GM19397 (cell line): ENCODE results near the gene HTRA1.

ENCODE experiments used
- ATAC-seq: cut with Tn5 transposase; IDR thresholded peaks from one replicate; pipeline ENCODE4 v1.9.1; 2021; ENCODE audit warnings: mild to moderate bottlenecking, moderate library complexity; ENCODE audit not compliant: unreplicated experiment

The HTRA1 gene

GRCh38 chr10:122471531-122472177 is 10.3 kb downstream of the HTRA1 start:
- ATAC-seq = no peak

- ATAC-seq = no peak
Observed at GRCh38 chr10:122473116-122473515, 11.8 kb downstream of the HTRA1 start.

GRCh38 chr10:122474131-122474818 is 12.9 kb downstream of the HTRA1 start:
- ATAC-seq = no peak

GRCh38 chr10:122475100-122475499 is 13.7 kb downstream of the HTRA1 start:
- ATAC-seq = no peak

DNA sequence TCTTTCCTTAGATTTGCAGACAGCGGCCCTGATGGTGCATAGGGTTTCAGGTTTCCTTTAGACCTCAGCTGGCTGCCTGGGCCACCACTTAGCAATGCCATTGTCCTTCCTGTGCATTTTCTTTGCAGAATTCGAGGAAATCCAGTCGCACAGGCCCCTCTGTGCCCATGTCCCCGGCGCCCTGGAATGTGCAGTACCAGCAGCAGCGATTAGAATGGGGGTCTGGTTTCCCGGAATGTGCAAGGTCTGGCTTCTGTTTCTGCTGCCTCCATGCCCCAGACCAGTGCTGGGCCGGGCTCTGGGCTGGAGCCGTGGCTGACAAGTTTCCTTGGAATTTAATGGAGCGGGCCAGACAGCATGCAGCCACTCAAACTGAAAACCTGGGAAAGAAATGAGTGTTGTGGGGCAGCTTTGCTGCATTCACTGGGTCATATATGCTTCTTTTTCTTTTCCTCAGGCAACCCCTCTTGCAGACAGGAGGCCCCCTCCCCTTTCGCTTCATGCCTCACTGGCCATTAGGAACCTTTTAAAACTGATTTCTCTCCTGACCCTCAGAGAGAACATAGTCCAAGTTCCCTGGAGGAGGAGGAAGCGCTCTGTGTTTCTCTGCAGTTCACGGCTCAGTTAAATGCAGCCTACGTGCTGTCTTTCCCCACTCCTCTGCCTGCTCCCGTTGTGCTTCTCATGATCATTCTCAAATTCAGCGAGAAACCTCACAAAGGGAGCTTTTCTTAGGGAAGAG is 14.4 kb downstream of the HTRA1 start:
- ATAC-seq = no peak

DNA sequence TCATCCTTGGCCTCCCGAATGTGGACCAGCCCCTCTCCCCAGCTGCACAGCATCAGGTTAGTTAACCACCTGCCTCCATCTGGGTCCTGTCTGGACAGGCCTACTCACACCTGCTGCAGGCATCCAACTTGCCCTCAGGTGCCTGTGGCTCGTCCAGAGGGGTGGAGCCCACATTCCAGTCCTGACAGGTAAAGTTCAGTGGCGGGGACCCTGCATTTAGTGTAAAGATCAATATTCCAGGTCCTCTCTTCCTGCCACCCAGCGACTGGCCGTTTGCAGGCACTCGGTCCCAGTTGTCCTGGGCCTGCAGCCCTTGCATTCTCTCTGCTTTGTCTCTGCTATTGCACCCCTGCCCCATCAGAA is 15.0 kb downstream of the HTRA1 start:
- no peak for ATAC-seq

DNA sequence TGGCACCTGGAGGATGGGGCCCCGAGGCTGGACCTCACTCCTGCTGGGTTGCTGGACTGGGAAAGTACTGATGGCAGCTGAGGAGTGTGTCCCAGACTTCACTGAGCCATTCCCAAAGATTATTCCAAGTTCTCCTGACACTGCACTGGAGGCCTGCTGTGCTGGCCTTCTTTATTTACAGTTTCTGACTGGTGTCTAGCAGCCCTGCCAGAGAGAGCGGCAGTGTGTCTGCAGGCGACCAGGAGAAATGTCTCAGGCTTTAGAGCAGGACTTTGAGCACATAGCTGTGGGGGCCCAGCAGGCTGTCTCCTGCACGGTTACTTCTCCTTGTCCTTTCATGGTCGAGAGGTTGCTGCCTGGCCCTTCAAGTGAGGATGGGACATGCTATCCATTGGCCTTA is 16.1 kb downstream of the HTRA1 start:
- no peak for ATAC-seq

DNA sequence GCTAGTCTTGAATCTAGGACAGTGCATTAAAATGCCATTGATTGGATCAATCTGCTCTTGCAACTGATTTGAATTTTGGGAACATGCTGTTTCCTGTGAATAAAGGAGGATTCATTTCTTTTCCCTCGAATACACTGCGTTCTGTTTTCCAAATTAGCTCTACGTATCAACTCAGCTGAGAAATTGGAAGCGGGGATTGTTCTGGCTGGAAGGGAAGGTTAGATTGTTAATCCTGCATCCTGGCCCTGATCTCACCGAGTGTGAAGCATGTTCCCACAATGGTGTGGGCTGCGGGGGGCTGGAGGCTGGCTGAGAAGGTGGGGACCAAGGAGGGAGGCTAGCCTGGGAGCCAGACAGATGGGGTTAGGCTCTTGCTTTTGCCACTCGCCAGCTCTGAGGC is 17.6 kb downstream of the HTRA1 start:
- no peak for ATAC-seq

- ATAC-seq = no peak
Observed at GRCh38 chr10:122480146-122480833, 18.9 kb downstream of the HTRA1 start.

DNA sequence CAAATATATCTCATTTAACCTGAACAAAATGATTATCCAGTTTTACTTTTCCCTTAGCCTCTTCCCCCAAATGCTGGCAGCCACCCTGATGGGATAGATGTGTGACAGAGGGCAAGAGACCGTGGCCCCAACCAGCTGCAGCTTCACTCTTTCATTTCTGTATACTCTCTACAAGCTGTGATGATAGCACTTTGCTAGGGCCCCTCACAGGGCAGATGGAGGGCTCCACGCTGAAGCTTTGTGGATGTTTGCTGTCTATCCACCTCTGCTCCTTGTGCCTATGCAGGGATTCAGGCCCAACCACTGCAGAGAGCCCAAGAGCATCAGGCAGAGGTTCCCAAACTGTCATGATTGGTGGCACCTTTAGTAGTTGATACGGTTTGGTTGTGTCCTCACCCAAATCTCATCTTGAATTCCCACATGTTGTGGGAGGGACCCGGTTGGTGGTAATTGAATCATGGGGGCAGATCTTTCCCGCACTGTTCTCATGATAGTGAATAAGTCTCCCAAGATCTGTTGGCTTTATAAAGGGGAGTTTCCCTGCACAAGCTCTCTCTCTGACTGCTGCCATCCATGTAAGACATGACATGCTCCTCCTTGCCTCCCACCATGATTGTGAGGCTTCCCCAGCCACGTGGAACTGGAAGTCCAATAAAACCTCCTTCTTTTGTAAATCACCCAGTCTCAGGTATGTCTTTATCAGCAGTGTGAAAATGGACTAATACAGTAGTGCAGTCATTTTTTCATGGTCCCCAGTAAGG is 20.1 kb downstream of the HTRA1 start:
- ATAC-seq = no peak

DNA sequence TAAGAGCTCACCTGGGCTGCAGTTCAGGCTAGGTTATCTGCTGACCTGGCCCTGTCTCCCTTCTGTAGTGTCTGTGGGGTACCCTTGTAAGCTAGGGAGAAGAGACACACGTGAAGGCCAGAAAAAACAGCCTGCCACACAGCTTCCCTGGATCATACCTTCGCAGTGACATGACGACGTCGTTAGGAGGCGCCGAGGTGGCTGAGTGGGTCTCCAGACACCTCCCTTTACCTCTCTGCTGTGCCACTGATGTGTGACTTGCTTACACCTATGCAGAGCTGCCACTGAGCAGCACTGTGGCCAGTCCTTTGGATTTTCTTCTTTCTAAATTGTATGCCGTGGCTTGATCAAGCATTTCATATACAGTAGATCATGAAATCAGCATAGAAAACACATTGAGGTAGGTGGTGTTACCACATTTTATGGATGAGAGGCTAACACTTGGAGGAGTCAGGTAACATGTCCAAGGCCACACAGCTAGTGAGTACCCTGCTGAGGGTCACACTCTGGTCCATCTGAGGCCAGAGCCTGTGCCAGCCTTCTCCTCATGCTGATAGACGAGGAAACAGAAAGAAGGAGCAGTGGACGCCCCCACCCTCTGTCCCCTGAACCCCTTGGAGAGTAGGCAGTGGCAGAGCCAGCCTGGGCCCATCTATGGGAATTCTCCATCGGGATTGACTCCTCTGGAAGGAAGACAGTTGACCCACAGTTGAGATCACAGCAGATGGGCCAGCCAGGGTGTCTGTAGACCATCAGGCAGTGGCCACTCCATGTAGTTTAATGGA is 23.1 kb downstream of the HTRA1 start:
- ATAC-seq = no peak

DNA sequence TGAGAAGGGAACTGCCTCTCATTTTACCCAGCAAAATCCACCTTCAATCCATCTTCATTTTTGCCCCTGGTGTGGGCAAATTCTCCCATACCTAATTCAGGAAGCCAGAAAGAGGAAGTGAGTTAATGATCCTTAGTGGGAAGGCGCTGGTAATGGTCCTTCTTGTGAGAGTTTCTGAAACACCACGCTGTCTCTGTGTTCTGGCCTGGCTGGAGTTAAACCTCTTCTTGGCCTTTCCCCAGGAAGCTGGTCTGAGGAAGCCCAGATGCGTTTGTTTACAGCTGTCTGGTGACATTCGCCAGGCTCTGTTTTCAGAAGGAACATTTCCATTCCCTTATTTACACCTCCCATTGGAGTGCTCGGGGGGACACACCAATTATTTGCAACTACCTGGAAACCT is 24.3 kb downstream of the HTRA1 start:
- ATAC-seq = no peak

DNA sequence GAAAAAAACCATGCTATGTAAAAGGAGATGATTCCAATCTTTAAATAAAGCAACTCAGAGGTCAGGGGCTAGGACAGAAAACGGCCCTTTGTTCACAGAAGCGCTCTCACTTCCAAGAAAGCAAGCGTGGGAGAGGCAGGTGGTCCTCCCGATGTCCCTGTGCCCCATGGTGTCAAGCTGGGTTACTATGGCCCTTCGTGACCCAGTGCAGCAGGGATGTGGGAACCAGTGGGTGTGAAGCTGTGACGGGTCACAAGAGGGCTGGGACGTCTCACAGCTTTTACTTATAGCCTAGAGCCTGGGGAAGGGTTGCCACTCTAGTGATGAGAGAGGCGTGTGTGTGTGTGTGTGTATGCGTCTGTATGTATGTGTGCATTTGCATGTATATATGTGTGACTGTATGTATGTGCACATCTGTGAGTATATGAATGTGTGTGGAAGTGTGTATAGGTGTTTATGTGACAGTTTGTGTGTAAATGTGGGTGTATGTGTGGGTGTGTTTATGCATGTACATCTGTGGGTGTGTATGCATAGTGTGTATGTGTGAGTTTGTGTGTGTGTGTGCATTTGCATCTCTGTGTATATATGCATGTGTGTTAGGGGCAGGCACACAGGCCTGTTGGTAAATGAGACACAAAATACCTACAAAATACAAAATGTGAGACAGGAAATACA is 25.2 kb downstream of the HTRA1 start:
- no peak for ATAC-seq

- ATAC-seq = no peak
Observed at GRCh38 chr10:122487174-122487765, 25.9 kb downstream of the HTRA1 start.

DNA sequence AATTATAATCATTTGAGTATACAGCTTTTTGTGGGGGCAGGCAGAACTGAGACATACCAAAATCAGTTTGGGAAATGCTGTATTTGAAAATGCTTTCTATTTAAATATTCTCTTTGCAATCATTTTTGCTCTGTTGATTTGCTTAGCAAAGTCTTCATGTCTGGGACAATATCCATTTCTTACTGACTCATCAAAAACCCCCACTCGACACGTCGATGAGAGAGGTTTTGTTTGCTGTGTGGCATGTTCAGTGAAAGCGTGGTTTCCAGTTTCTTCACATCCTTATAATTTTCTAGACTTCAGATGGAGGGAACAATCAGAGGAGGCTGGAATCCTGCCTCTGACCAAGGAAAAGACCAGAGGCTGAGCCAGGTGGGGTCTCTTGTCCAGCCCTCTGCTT is 28.9 kb downstream of the HTRA1 start:
- no peak for ATAC-seq

GRCh38 chr10:122490786-122491680 is 29.7 kb downstream of the HTRA1 start:
- no peak for ATAC-seq

GRCh38 chr10:122492006-122492405 is 30.7 kb downstream of the HTRA1 start:
- ATAC-seq = no peak

GRCh38 chr10:122492999-122493481 is 31.7 kb downstream of the HTRA1 start:
- ATAC-seq = no peak
